GM23338 (cell line): ENCODE data around the gene CERK. TPM values are rescaled to one million over a fixed set of nuclear protein-coding genes. Genes with fewer than 3 reads are reported as not detected.

Experiments used
- ATAC-seq: fragments of 200-7000 bp; cut with Tn5 transposase; 3 replicates; pipeline ENCODE4 v1.9.1; 2020
- DNase-seq: peaks from one replicate; pipeline ENCODE4 v3.0.0-alpha.2; 2015; ENCODE audit warnings: low spot score
- H2AFZ ChIP-seq: fragments of 200-600 bp; sonication (generic); 2 replicates; pipeline ENCODE4 v1.8.0; 2016; ENCODE audit warnings: antibody characterized with exemption, mild to moderate bottlenecking, moderate library complexity
- H3F3A ChIP-seq: fragments of 200-600 bp; sonication (generic); replicated peaks from 2 replicates; pipeline ENCODE4 v1.8.0; 2017; ENCODE audit warnings: antibody characterized with exemption, mixed run types, low read depth
- H3K27ac ChIP-seq: fragments of 200-600 bp; sonication (generic); 2 replicates; pipeline ENCODE4 v1.6.1; 2016; ENCODE audit warnings: low read depth
- H3K27me3 ChIP-seq: fragments of 200-600 bp; sonication (generic); 2 replicates; pipeline ENCODE4 v1.8.0; 2016; ENCODE audit warnings: mild to moderate bottlenecking, mixed run types, moderate library complexity; ENCODE audit not compliant: insufficient read depth
- H3K36me3 ChIP-seq: fragments of 200-600 bp; sonication (generic); 2 replicates; pipeline ENCODE4 v1.8.0; 2016; ENCODE audit warnings: mild to moderate bottlenecking; ENCODE audit not compliant: insufficient read depth
- H3K4me1 ChIP-seq: fragments of 200-600 bp; sonication (generic); 2 replicates; pipeline ENCODE4 v1.8.0; 2016; ENCODE audit warnings: mild to moderate bottlenecking, moderate library complexity; ENCODE audit not compliant: insufficient read depth
- H3K4me2 ChIP-seq: fragments of 200-600 bp; sonication (generic); 2 replicates; pipeline ENCODE4 v1.7.1; 2017; ENCODE audit warnings: mixed run types
- H3K4me3 ChIP-seq: fragments of 200-600 bp; sonication (generic); 2 replicates; pipeline ENCODE4 v1.6.1; 2016; ENCODE audit warnings: mixed run types
- H3K79me2 ChIP-seq: fragments of 200-600 bp; sonication (generic); replicated peaks from 2 replicates; pipeline ENCODE4 v1.8.0; 2017; ENCODE audit warnings: mild to moderate bottlenecking; ENCODE audit not compliant: insufficient read depth
- H3K9me2 ChIP-seq: fragments of 200-600 bp; sonication (generic); 2 replicates; pipeline ENCODE4 v1.8.0; 2017; ENCODE audit not compliant: insufficient read depth
- H4K20me1 ChIP-seq: fragments of 200-600 bp; sonication (generic); replicated peaks from 2 replicates; pipeline ENCODE4 v1.8.0; 2017; ENCODE audit warnings: mild to moderate bottlenecking; ENCODE audit not compliant: insufficient read depth
- H3K27ac Mint-ChIP-seq: 2 replicates; pipeline ENCODE4 v1.8.0; 2020; ENCODE audit warnings: inconsistent platforms, mild to moderate bottlenecking, moderate library complexity, mixed read lengths
- H3K27me3 Mint-ChIP-seq: 3 replicates; pipeline ENCODE4 v1.8.0; 2022; ENCODE audit warnings: low read depth, mild to moderate bottlenecking, moderate library complexity, mixed read lengths, inconsistent platforms; ENCODE audit not compliant: insufficient read depth, poor library complexity
- H3K36me3 Mint-ChIP-seq: 3 replicates; pipeline ENCODE4 v1.8.0; 2021; ENCODE audit warnings: low read depth, mild to moderate bottlenecking, inconsistent platforms, moderate library complexity, mixed read lengths
- H3K4me1 Mint-ChIP-seq: 3 replicates; pipeline ENCODE4 v1.8.0; 2020; ENCODE audit warnings: mild to moderate bottlenecking, inconsistent platforms, mixed read lengths
- H3K4me3 Mint-ChIP-seq: 3 replicates; pipeline ENCODE4 v1.8.0; 2021; ENCODE audit warnings: moderate library complexity, mild to moderate bottlenecking, inconsistent platforms, mixed read lengths
- H3K9me3 Mint-ChIP-seq: 3 replicates; pipeline ENCODE4 v1.8.0; 2020; ENCODE audit warnings: moderate library complexity, mild to moderate bottlenecking, inconsistent platforms, mixed read lengths
- CREB1 ChIP-seq: fragments of 250-450 bp; sonication (Bioruptor Pico); IDR thresholded peaks from 2 replicates; pipeline ENCODE4 v1.5.0; 2020; ENCODE audit warnings: low read depth, mild to moderate bottlenecking, moderate library complexity
- CTCF ChIP-seq, 2 experiments: fragments of 200-600 bp in 1 of 2; sonication (generic) in 1 of 2; conservative IDR thresholded peaks; 2 replicates each; pipeline versions ENCODE4 v1.5.1 to v1.6.1; 2016 to 2017; ENCODE audit warnings: antibody characterized with exemption in 2 of 2, low read depth in 2 of 2, mild to moderate bottlenecking in 2 of 2, moderate library complexity in 1 of 2
- ETS1 ChIP-seq: IDR thresholded peaks from 2 replicates; pipeline ENCODE4 v1.6.1; 2016; ENCODE audit warnings: antibody characterized with exemption
- EZH2 ChIP-seq: fragments of 200-600 bp; sonication (generic); IDR thresholded peaks from one replicate; pipeline ENCODE4 v1.8.0; 2017; ENCODE audit warnings: antibody characterized with exemption, mild to moderate bottlenecking, low read depth; ENCODE audit not compliant: unreplicated experiment
- EZH2phosphoT487 ChIP-seq: fragments of 200-600 bp; sonication (generic); IDR thresholded peaks from one replicate; pipeline ENCODE4 v1.8.1; 2018; ENCODE audit warnings: antibody characterized with exemption; ENCODE audit not compliant: unreplicated experiment
- JUNB ChIP-seq: IDR thresholded peaks from one replicate; pipeline ENCODE4 v1.6.1; 2016; ENCODE audit warnings: antibody characterized with exemption; ENCODE audit not compliant: unreplicated experiment
- NANOG ChIP-seq: IDR thresholded peaks from 2 replicates; pipeline ENCODE4 v1.6.1; 2016; ENCODE audit warnings: antibody characterized with exemption, borderline replicate concordance
- POLR2AphosphoS5 ChIP-seq: IDR thresholded peaks from 2 replicates; pipeline ENCODE4 v1.6.1; 2016; ENCODE audit warnings: antibody characterized with exemption, low read depth
- REST ChIP-seq: IDR thresholded peaks from one replicate; pipeline ENCODE4 v1.6.1; 2018; ENCODE audit warnings: antibody characterized with exemption; ENCODE audit not compliant: unreplicated experiment
- STAT1 ChIP-seq: IDR thresholded peaks from one replicate; pipeline ENCODE4 v1.6.1; 2016; ENCODE audit warnings: antibody characterized with exemption; ENCODE audit not compliant: unreplicated experiment
- ZNF114 ChIP-seq: fragments of 250-450 bp; sonication (Bioruptor Pico); IDR thresholded peaks from 2 replicates; pipeline ENCODE4 v1.5.0; 2020; ENCODE audit warnings: mild to moderate bottlenecking, moderate library complexity
- ZNF331 ChIP-seq: fragments of 250-450 bp; sonication (Bioruptor Pico); IDR thresholded peaks from 2 replicates; pipeline ENCODE4 v1.5.0; 2020; ENCODE audit warnings: low read depth, mild to moderate bottlenecking, moderate library complexity
- ZNF462 ChIP-seq: fragments of 250-450 bp; sonication (Bioruptor Pico); IDR thresholded peaks from 2 replicates; pipeline ENCODE4 v1.5.0; 2020; ENCODE audit warnings: mild to moderate bottlenecking, moderate library complexity
- polyA plus RNA-seq: library from polyadenylated mRNA; unstranded; fragments of >200 nt; fragmentation: Nextera tagmentation; extraction: Ambion mirVana; gene quantifications from 2 replicates; pipeline ENCODE4 v1.2.1, GENCODE V29; 2016
- total RNA-seq: library from RNA; depleted of rRNA; stranded (reverse); fragments of >200 nt; shearing (Covaris generic); gene quantifications from 2 replicates; pipeline ENCODE4 v1.2.3, GENCODE V29; 2014

Gene CERK
- total and polyA plus RNA-seq, 2 experiments from 2014 or later: 12.7 to 62.9 TPM

GRCh38 chr22:46780453-46780852, 42.4 kb upstream of the CERK start:
- H4K20me1 ChIP-seq: peaks cover 4% of the 10 kb centered on the region; the same call in 1 of the 2 replicates
- H3K27ac Mint-ChIP-seq: no peak overlapping the region

More at GRCh38 chr22:46780453-46780852, 42.4 kb upstream of the CERK start:
- Histone ChIP-seq H3K4me3 (no peak overlapping the region), H3K4me1 (no peaks in the 10 kb centered on the region), H3K79me2 (peaks cover 90% of the 10 kb centered on the region), H3K27ac (0 out of 2 replicates have a peak overlapping the region, but pooled peaks have one; percentile 9), H3F3A (no peaks in the 10 kb centered on the region), H2AFZ (no peak overlapping the region), H3K4me2 (no peak overlapping the region), H3K27me3 (no peaks in the 10 kb centered on the region), H3K36me3 (no peaks in the 10 kb centered on the region), H3K9me2 (no peaks in the 10 kb centered on the region)
- Mint-ChIP-seq H3K4me1 (peaks cover 6% of the 10 kb centered on the region; the same call in 2 of the 3 replicates), H3K4me3 (no peak overlapping the region), H3K36me3 (no peaks in the 10 kb centered on the region; the same call in 2 of the 3 replicates), H3K27me3 (peaks cover 5% of the 10 kb centered on the region), H3K9me3 (no peaks in the 10 kb centered on the region)
- TF ChIP-seq EZH2 (no peak), ZNF331 (CRISPR knock-in tag) (no peak), CTCF (conservative IDR thresholded peaks at IDR 0.05; ENCODE audit: low read depth in 2 of 2) (no peak), POLR2AphosphoS5 (no peak), REST (no peak), NANOG (no peak), STAT1 (no peak), JUNB (no peak), EZH2phosphoT487 (no peak), ZNF462 (no peak), ZNF114 (CRISPR knock-in tag) (no peak), CREB1 (CRISPR knock-in tag) (no peak), ETS1 (no peak)
- DNase-seq (no peak), ATAC-seq (no peak)
